ENCODE results near the gene NUAK1.

DNA sequence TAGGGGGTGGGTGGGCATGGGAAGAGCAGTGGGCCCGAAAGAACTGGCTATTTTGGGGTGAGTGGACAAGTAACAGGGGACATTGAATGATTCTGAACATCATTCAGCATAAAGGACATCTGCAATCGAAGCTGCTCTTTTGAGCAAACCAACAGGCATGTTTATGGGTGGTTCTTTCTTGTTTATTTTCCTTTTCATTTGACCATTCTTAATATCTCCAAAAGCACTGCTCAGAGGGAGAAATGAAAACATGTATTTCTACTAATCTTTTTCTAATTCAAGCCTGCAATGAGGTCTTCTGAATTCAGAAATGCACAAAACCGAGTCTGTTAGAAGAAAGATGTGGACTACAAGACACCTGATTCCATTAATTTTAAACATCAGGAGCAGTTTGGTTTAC lies 54.0 kb downstream of the NUAK1 start:
- no peak for TF ChIP-seq SNAI2 (CRISPR knock-in tag; IDR thresholded peaks at IDR 0.05)
- no peak for TF ChIP-seq PATZ1 (CRISPR knock-in tag; IDR thresholded peaks at IDR 0.05; ENCODE audit: borderline replicate concordance)
- no peak for TF ChIP-seq ZFP3 (CRISPR knock-in tag; IDR thresholded peaks at IDR 0.05)
- TF ChIP-seq ZFP30 (CRISPR knock-in tag; IDR thresholded peaks at IDR 0.05): no peak
- no peak for TF ChIP-seq ARNTL (CRISPR knock-in tag; IDR thresholded peaks at IDR 0.05; ENCODE audit: borderline replicate concordance, low read depth)

Data from SK-N-SH treated with all-trans-retinoic acid at 6 μM for 48 hours (cell line).